ENCODE data around the gene MIOS. TPM values are rescaled to one million over a fixed set of nuclear protein-coding genes. Genes with fewer than 3 reads are reported as not detected.

The MIOS gene
- total RNA-seq, 1 donor from 2014 or later = 62.0 TPM

DNA sequence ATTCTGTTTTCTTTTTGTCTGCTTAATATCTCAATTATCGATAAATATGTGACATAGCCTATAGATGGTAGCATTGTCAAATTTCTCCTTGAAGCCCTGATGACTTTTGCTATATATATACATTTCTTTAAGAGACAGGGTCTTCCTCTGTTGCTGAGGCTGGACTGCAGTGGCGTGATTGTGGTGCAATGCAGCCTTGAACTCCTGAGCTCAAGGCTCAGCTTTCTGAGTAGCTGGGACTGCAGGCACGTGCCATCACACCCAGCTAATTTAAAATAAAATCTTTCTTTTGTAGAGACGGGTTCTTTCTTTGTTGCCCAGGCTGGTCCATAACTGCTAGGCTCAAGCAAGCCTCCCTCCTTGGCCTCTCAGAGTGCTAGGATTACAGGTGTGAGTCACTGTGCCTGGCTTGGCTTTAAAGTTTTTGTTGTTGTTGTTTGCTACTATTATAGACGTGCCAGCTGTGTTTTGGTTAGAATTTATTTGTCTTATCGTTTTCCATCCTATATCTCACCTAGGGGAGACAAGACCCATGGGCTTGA, 80.9 kb downstream of the MIOS start:
- Histone ChIP-seq H3K27me3 (no peaks in the 10 kb centered on the region), H2AFZ (replicated peaks) (no peak overlapping the region), H3K4me1 (peaks cover 11% of the 10 kb centered on the region), H3K9me3 (ENCODE audit: low read depth) (no peaks in the 10 kb centered on the region), H3K4me2 (no peak overlapping the region), H3K27ac (no peak overlapping the region), H4K20me1 (ENCODE audit: low read depth) (no peaks in the 10 kb centered on the region), H3K9ac (no peak overlapping the region), H3K4me3 (no peak overlapping the region), H3K79me2 (ENCODE audit: low read depth) (peaks cover 60% of the 10 kb centered on the region), H3F3A (ENCODE audit: low read depth) (no peaks in the 10 kb centered on the region), H3K36me3 (no peaks in the 10 kb centered on the region)
- Mint-ChIP-seq H3K27me3 (ENCODE audit: insufficient read depth, low read depth) (no peaks in the 10 kb centered on the region), H3K4me3 (no peak overlapping the region), H3K4me1 (no peaks in the 10 kb centered on the region), H3K36me3 (peaks cover 12% of the 10 kb centered on the region), H3K9me3 (peaks cover 5% of the 10 kb centered on the region), H3K27ac (no peak overlapping the region)
- no peak for TF ChIP-seq EZH2 (IDR thresholded peaks at IDR 0.05)
- TF ChIP-seq, protein P1, sequence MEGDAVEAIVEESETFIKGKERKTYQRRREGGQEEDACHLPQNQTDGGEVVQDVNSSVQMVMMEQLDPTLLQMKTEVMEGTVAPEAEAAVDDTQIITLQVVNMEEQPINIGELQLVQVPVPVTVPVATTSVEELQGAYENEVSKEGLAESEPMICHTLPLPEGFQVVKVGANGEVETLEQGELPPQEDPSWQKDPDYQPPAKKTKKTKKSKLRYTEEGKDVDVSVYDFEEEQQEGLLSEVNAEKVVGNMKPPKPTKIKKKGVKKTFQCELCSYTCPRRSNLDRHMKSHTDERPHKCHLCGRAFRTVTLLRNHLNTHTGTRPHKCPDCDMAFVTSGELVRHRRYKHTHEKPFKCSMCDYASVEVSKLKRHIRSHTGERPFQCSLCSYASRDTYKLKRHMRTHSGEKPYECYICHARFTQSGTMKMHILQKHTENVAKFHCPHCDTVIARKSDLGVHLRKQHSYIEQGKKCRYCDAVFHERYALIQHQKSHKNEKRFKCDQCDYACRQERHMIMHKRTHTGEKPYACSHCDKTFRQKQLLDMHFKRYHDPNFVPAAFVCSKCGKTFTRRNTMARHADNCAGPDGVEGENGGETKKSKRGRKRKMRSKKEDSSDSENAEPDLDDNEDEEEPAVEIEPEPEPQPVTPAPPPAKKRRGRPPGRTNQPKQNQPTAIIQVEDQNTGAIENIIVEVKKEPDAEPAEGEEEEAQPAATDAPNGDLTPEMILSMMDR (IDR thresholded peaks at IDR 0.05) = no peak
- TF ChIP-seq EZH2phosphoT487 (IDR thresholded peaks at IDR 0.05) = no peak
- no peak for DNase-seq (ENCODE audit: low spot score)

DNA sequence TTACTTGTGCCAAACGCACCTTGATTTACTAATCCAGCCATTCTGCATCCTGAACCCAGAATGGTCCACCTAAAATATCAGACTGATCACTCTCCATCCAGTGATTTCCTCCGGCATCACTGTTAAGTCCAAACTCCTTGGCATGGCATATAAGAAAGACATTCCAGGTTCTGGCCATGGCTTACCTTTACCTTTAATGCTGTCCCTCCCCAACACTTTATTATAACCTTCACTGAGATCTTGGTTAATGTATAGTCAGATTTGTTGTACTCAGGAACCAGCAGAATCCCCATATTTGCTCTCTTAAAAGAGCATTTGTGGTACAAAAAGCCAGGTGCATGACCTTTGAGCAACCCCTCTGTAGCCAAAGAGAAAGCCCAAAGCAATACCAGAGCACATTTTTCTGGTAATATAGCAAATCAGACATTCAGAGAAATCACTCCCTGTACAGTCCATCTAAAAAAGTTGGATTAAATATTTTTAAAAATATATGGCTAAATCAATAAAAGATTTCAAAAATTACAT, 84.1 kb downstream of the MIOS start:
- Histone ChIP-seq H3K27me3 (no peaks in the 10 kb centered on the region), H3K9me3 (ENCODE audit: low read depth) (no peaks in the 10 kb centered on the region), H3K9ac (no peak overlapping the region), H3K4me2 (no peak overlapping the region), H3K4me3 (no peak overlapping the region), H3K27ac (no peak overlapping the region), H2AFZ (replicated peaks) (no peak overlapping the region), H3K4me1 (peaks cover 11% of the 10 kb centered on the region), H3K79me2 (ENCODE audit: low read depth) (peaks cover 56% of the 10 kb centered on the region), H4K20me1 (ENCODE audit: low read depth) (no peaks in the 10 kb centered on the region), H3F3A (ENCODE audit: low read depth) (no peaks in the 10 kb centered on the region), H3K36me3 (no peaks in the 10 kb centered on the region)
- TF ChIP-seq EZH2phosphoT487 (IDR thresholded peaks at IDR 0.05) (no peak), EZH2 (IDR thresholded peaks at IDR 0.05) (no peak)
- TF ChIP-seq, protein P1 (IDR thresholded peaks at IDR 0.05) = no peak
- DNase-seq (ENCODE audit: low spot score) = no peak
- Mint-ChIP-seq H3K4me1 (peaks cover 2% of the 10 kb centered on the region), H3K27ac (no peak overlapping the region), H3K9me3 (peaks cover 5% of the 10 kb centered on the region), H3K4me3 (no peak overlapping the region), H3K36me3 (peaks cover 6% of the 10 kb centered on the region), H3K27me3 (ENCODE audit: insufficient read depth, low read depth) (no peaks in the 10 kb centered on the region)

DNA sequence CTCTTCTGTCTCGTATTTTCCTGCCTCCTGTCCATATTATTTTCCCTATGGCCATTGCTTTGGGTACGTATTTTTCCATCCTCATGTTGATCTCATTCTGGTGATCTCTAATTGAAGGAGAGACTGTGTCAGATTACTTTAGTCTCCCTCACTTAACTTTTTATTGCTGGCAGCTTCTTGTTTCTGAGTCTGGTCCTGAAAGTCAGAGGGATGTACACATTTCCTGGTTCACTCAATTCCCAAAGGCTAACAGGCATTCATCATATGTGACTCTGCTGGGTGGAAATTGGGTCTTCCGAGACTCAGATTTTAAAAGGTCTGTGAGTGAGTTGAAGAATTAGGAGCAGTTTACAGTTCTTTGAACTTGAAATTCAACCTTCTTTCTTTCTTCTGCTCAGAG, 84.8 kb downstream of the MIOS start:
- Histone ChIP-seq H2AFZ (replicated peaks) (no peak overlapping the region), H3K4me1 (peaks cover 11% of the 10 kb centered on the region), H3K9ac (no peak overlapping the region), H3K9me3 (ENCODE audit: low read depth) (no peaks in the 10 kb centered on the region), H3K4me2 (no peak overlapping the region), H4K20me1 (ENCODE audit: low read depth) (no peaks in the 10 kb centered on the region), H3K27ac (no peak overlapping the region), H3K4me3 (no peak overlapping the region), H3K27me3 (no peaks in the 10 kb centered on the region), H3K36me3 (no peaks in the 10 kb centered on the region), H3K79me2 (ENCODE audit: low read depth) (peaks cover 62% of the 10 kb centered on the region), H3F3A (ENCODE audit: low read depth) (no peaks in the 10 kb centered on the region)
- no peak overlapping the region for H3K27ac Mint-ChIP-seq
- TF ChIP-seq, protein P1 (IDR thresholded peaks at IDR 0.05) = no peak
- TF ChIP-seq EZH2phosphoT487 (IDR thresholded peaks at IDR 0.05) (no peak), EZH2 (IDR thresholded peaks at IDR 0.05) (no peak)
- DNase-seq (ENCODE audit: low spot score) = no peak
- peaks cover 5% of the 10 kb centered on the region for H3K9me3 Mint-ChIP-seq
- H3K36me3 Mint-ChIP-seq = peaks cover 5% of the 10 kb centered on the region
- no peak overlapping the region for H3K4me3 Mint-ChIP-seq
- H3K27me3 Mint-ChIP-seq (ENCODE audit: insufficient read depth, low read depth) = no peaks in the 10 kb centered on the region
- peaks cover 2% of the 10 kb centered on the region for H3K4me1 Mint-ChIP-seq
